IPS-18c (cell line): Measurements from ENCODE around the gene CMBL.
"Not testable (repeated sequence)": the region's sequence is repeated elsewhere in the genome, so short reads cannot be mapped to it uniquely, and the experiment has no call there.

Experiments used
- H3K4me3 ChIP-seq: 2 replicates; pipeline ENCODE4 v1.7.0; 2013; ENCODE audit warnings: low read depth, mild to moderate bottlenecking, low read length, moderate library complexity; ENCODE audit not compliant: insufficient read depth
- H3K9me3 ChIP-seq: one replicate; pipeline ENCODE4 v1.6.1; 2013; ENCODE audit warnings: mild to moderate bottlenecking, low read length, moderate library complexity; ENCODE audit not compliant: control insufficient read depth, insufficient read depth

Gene CMBL

DNA sequence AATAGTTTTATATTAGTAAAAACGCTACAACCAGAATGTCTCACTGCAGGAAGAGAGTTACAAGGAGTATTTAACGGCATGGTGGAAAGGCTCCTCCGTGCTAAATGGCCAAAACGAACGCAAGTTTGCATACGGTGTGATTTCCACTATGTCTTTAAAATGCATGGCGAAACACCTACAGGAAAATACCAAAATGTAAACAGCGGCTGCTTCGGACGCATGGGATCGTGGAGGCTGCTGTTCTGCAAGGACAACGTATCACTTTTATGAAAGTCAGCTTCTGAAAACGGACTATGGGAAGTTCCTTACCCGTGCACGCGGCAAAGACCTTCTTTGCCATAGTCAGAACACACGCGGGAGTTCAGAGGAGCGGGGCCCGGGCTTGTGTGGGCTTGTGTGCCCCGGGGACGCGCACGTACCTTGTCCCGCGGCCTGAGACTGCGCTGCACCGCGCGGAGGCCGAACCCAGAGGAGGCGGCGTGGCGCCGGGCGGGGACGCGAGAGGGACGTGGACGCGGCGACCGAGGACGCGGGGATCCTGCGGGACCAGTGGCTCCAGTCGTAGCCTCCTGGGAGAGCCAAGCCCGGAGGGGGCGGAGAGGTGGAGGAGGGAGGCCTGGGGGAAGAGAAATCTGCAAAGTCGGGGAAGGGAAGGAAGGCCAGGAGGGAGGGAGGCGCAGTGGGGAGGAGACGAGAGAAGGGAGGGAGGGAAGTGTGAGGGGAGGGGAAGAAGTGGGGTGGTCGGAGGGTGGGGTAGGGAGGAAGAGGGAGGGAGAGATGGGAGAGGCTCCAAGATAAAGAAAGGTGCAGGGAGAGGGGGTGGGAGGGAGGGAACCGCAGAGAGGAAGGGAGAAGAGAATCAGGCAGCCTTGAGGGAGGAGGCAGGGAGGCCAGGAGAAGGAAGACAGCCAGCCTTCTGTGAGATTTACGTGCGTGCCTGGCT lies at the start of gene CMBL:
CMBL (minus strand) TSS at position 697 of the 943 bp plus-strand sequence. CDS start 17,140 bp downstream, outside the sequence.
- H3K4me3 ChIP-seq: peak within 1 kb of the TSS; percentile 88
- H3K9me3 ChIP-seq: no peaks in the 10 kb centered on the region

DNA sequence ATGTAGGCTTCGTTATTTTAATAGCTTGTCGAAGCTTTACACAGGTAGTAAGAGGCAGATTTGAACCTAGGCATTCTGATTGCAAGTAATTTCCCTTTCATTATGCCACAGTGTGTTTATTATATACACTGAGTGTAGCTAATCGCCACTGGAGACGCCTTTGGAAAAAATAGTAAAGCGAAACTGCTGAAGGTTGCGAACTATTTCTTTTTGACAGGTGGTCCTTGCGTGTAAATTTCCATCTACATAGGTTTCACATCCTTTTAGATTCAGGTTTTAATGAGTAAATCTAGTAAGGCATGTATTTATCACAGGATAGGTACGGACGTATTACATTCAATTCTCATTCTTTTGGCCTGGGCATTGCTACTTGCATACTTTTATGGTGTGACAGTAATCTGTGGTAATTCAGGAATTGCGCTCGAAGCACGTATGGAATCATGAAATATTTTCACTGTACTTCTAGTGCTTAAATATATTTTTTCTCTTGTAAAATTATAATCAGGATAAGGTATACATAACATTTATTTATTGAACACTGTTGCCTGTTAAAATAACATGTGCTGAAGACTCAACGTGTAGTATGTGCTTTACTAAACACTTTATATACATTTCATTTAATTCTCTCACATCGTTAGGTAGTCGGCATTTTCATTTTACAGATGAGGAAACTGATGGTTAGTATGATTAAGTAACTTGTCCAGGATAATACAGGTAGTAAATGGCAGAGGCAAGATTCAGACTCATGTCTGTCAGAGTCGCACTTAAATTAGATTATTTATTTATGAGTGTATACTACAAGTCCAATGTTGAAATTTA lies 47.6 kb upstream of the CMBL start:
- Histone ChIP-seq H3K4me3 (peak overlapping the region; percentile 87), H3K9me3 (no peaks in the 10 kb centered on the region)

DNA sequence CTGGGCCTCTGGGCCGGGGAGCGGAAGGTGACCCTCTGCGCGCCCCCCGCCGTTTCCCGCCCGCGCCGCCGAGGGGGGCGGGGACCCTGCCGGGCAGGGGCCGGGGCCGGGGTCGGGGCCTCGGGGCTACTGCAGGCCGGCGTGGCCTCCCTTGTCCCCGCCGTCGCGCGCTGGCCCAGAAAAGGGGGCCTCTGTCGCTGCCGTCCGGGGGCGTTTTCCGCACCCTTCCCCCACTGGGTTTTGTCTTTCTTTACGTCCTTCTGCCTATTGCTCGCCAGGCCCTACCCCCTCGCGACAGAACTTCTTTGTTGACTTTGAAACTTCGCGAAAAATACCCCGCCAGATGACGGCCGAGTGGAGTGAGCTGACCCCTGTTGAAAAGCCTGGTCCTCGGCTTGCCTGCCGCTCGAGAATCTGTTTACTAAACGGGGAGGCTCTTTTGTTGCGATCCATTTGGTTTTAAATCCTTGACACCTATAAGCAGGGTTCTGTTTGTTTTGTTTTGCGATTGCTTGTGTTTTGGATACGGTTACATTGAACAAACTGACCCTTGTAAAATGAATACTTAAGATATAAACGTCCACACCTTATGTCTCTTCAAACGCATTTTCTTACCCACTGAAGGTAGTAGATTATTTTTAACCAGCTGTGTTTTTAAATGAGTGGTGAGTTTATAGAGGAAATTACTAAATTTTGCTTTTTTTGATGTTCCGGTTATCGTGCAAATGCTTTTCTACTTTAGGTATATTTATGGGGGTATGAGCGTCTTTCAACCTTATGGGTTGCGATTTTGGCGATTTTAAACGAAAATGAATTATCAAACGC lies 46.6 kb upstream of the CMBL start:
- H3K4me3 ChIP-seq: peak overlapping the region; percentile 87

DNA sequence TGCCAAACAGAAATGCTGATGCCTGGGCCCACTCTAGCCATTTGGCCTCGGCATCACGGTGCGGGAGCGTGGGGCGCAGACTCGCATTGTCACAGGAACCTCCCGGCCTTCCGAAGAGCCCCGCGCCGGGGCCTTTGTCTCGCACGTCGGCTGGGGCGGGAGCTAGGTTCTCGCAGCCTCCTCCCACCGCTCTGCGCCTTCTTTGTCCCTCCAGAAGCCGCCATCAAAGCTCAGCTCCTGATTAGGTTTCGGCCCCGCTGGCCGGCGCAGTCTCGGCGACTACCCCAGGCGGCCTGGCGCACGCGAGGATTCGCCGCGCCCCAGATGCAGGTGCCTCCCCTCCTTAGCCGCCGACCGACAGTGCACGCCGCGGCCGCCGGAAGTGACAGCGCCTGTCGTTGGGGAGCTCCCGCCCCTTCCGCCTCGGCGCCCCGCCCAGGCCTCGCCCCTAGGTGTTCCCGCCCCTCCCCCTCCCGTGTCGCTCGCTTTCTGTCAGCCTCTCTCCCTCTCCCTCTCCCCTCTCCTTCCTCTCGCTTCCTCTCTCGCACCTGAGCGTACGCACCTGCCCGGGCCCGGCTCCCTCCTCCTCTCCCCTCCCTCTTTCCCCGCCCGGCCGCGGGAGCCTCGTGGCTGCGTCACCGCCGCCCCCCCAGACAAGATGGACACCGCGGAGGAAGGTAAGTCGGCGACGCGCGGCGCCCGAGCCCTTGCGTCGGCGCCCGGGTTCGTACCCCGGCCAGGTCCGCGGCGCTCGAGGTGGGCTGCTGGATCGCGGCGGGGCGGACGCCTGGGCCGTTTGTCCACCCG lies 45.7 kb upstream of the CMBL start, which contains the start of gene MARCHF6:
MARCHF6 (plus strand) TSS at position 455 of the 807 bp plus-strand sequence; CDS start at position 659, 204 bp downstream.
- Histone ChIP-seq H3K9me3 (no peaks in the 10 kb centered on the region), H3K4me3 (peak within 1 kb of the TSS; percentile 87)

More for the DNA sequence above, 46.6 kb upstream of the CMBL start:
- H3K9me3 ChIP-seq: no peaks in the 10 kb centered on the region

DNA sequence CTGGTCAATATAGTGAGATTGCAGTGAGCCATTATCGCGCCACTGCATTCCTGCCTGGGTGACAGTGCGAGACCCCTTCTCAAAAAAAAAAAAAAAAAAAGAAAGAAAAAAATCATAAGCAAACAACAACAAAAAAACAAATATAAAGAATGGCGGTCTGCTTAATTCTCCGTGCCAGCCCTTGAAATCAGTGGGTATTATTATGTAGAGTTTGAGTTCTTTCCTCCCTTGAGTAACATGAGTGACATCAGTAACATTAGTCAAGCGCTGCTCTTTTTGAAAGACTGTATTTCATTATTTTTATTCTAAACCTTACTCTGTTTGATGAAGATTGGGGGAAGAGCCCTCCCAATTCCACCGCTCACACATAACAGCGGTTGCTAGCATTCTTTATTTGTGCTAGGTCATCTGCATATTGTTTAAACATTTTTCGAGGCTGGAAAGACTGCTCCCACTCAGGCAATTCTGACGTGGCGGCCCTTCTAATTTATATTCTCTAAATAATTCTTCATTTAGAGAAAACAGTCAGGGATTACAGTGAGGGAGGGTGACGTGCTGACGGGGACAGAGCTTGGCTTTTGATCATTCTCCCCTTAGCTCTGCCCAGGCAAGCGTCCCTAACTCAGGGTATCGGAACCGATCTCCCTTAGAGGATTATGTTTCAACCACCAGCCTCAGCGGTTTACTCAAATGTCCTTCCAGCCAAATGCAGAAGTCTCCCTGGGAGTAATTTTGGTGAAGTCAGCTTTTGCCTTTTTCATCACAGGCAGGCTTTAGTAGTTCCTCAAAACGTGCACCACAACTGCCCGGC lies 44.9 kb upstream of the CMBL start:
- H3K4me3 ChIP-seq: peak overlapping the region; percentile 87
- H3K9me3 ChIP-seq: no peaks in the 10 kb centered on the region

DNA sequence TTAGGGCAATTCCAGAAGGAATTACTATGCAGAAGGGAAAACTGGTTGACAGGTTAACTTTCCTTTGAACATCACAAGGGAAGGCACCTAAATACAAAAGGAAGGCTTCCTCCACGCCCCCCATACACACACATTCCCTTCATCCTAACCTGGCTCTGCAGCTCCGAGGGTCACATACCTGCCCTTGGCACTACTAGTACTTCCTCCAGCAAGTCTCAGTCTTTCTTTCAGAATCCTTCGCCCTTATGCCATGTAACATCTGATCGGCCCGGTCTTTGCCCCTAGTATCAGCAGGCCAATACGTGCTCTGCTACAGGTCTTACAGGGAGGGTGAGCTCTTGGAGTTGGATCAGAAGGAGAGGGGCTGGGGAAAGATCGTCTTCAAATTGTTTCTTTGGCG lies 44.2 kb upstream of the CMBL start:
- H3K4me3 ChIP-seq: peak overlapping the region; percentile 87; the same call in 1 of the 2 replicates

DNA sequence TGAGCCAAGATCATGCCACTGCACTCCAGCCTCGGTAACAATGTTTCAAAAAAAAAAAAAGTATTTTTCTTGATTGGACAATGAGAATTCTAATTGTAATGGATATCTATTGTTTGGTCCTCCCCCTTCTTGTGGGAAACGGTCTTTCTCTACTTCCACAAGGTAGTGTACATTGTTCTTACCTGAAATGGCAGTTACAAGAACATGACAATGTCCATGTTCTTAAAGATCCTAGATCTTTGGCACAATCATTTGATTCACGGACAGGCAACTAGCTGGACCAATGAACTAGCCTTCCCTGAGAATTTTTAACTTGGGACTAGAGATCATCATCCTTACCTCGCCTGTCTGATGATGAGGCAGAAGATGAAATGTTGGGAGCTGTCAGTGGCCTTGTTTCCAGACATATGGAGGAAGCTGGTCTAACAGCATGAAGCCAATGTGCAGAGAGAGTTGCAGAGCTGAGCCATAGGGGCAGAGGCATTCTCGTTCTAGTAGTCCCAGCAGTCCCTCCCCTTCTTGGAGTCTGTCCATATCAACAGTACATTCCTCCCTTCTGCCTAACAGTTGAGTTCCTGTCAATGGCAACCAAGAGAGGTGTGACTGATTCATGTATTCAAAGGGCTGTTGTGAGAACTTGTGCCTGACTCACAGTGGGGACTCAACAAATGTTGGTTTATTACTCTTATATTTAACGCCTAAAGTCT lies 43.6 kb upstream of the CMBL start:
- Histone ChIP-seq H3K4me3 (no peak overlapping the region), H3K9me3 (no peaks in the 10 kb centered on the region)

More for the DNA sequence above, 44.2 kb upstream of the CMBL start:
- no peaks in the 10 kb centered on the region for H3K9me3 ChIP-seq

DNA sequence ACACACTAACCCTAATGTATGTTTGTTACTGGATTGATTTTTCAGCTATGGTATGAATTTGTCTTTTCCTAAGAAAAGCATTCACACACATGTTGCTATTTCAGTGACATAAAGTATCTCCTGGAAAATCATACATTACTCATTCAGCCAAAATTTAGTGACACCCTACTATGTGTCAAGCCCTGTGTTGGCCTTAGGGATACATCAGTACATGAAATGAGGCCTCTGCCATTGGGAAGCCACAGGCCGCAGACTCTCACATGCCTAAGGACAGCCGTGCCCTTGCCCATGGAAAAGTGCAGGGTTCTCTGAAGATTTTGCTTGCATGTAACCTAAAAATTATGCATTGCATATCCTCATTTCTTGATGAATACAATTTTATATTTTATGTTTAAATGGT lies 40.6 kb upstream of the CMBL start:
- no peaks in the 10 kb centered on the region for H3K9me3 ChIP-seq

DNA sequence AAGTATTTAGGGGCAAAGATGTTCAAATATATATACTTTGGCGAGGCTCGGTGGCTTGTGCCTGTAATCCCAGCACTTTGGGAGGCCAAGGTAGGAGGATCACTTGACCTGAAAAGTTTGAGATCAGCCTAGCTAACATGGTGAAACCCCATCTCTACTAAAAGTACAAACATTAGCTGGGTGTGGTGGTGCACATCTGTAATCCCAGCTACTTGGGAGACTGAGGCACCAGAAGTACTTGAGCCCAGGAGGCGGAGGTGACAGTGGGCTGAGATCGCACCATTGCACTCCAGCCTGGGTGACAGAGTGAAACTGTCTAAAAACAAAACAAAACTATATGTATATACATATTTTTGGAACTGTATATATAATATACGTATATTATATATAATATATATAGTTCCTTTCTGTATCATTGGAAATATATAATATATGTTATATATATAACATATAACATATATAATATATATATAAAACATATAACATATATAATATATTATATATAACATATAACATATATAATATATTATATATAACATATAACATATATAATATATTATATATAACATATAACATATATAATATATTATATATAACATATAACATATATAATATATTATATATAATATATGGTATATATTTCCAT lies 36.9 kb upstream of the CMBL start:
- not testable (repeated sequence) for H3K4me3 ChIP-seq, H3K9me3 ChIP-seq

More for the DNA sequence above, 40.6 kb upstream of the CMBL start:
- H3K4me3 ChIP-seq: no peak overlapping the region

DNA sequence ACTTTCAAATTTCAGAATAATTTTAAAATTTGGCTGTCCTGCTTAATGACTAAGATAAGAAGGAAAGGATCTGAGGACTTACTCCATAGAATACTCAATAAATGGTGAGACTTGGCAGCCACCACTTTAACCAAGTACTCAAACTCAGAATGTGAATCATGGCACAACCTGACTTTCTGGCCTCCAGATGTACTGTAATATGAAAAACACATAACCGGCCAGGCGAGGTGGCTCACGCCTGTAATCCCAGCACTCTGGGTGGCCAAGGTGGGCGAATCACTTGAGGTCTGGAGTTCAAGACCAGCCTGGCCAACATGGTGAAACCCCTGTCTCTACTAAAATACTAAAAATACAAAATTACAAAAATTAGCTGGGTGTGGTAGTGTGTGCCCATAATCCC lies 35.8 kb upstream of the CMBL start:
- Histone ChIP-seq H3K4me3 (no peak overlapping the region), H3K9me3 (no peaks in the 10 kb centered on the region)

DNA sequence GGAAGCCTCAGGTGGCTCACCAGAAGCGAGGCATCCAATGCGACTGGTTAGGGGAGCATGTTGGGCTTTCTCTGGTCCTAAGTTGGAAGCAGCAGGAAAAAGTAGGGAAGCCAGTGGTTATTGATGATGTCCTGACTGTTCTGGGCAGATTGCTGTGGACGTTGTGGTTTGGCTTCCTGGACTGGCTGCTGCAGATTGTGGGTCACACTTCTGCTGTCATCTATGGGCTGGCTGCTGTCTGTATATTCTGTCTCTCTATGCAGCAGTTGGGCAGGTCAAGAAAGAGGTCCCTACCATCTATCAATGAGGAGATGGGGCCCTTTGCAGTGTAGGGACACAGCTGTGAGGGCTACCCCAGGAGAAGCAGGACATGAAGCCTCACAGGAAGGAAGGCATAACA lies 32.3 kb upstream of the CMBL start:
- Histone ChIP-seq H3K9me3 (no peaks in the 10 kb centered on the region), H3K4me3 (no peak overlapping the region)

DNA sequence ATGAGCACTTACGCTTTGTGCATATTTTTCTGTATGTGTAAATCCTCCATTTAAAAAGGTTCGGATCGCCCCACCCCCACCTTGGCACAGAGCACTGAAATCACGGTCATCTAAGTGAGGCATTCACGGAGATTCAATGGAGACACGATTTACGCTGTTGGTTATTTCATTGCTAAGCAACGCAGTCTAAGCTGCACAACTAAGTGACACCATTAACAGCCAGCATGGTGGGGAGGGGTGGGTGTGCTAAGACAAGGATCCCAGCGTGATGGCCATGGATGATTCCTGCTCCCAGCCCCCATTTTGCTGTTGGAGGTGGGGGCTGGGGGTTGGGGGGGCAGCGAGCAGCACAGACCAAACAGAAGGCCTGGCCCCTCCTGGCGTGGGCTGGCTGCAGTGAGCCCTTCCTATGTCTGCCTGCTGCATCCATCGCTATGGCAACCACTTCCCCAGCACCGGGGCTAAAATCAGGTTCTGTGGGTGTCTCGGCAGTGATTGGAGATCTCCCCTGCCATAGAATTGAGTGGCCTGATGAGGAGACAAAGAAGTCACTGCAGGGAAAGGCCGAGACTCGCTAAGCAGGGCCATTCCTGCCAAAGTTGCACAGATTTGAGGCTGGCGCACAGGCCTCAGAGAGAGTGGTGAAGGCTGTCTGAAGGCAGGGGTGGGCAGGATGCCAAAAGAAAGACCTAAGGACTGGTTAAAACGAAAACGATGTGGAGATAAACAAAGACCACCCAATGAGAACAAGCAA lies 31.5 kb upstream of the CMBL start:
- H3K9me3 ChIP-seq: no peaks in the 10 kb centered on the region
- no peak overlapping the region for H3K4me3 ChIP-seq

DNA sequence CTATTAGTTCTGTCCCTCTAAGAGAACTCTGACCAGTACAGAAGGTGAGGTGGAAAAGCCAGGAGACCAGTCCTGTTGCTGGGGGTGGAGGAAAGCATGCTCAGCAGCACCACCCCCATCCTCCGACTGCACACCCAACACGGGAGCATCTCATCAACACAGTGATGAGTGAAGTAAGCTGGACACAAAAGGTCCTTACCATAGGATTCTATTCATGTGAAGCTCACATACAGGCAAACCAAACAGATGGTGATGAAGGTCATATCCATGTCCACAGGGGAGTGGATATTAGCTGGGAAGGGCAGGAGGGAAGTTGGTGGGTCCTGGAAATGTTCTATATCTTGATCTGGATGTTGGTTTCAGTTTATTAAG lies 31.0 kb upstream of the CMBL start:
- Histone ChIP-seq H3K9me3 (no peaks in the 10 kb centered on the region), H3K4me3 (no peak overlapping the region)

DNA sequence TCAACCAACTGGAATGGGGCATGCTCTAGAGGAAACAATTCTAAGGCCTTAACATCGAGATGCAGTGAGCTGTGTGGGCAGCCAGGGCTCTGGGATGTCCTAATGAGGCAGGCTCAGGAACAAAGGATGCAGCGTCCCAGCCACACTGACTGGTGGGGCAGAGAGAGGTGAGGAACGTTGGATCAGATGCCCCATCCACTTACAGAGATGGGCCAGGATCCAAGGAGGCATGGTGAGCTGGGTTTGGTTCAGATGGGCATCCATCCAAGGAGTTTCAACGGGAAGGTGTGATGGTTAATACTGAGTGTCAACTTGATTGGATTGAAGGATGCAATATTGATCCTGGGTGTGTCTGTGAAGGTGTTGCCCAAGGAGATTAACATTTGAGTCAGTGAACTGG lies 30.3 kb upstream of the CMBL start:
- Histone ChIP-seq H3K9me3 (no peaks in the 10 kb centered on the region), H3K4me3 (no peak overlapping the region)
